ENCODE data around the gene CDKN1A. TPM values are rescaled to one million over a fixed set of nuclear protein-coding genes. Genes with fewer than 3 reads are reported as not detected.
"Not testable (repeated sequence)": the region's sequence is repeated elsewhere in the genome, so short reads cannot be mapped to it uniquely, and the experiment has no call there.

The CDKN1A gene
- polyA plus RNA-seq, 3 donors, result 92.4 to 540 (median 441) TPM

- WGBS, 3 donors, result 92 to 94% (median 92%) methylated on average over 11 of the region's 11 CpGs
- H3K27ac ChIP-seq (ENCODE audit: low read depth, low read length), result no peak overlapping the region
Observed at GRCh38 chr6:36651659-36652379, 26.7 kb upstream of the CDKN1A start.

- 75 to 90% (median 83%) methylated on average over 5 of the region's 5 CpGs for WGBS, 3 donors
- not testable (repeated sequence) for H3K27ac ChIP-seq (ENCODE audit: low read depth, low read length)
Observed at GRCh38 chr6:36654469-36654868, 24.0 kb upstream of the CDKN1A start.

GRCh38 chr6:36655085-36655724, 23.3 kb upstream of the CDKN1A start:
- no peak overlapping the region for H3K27ac ChIP-seq (ENCODE audit: low read depth, low read length)
- 75 to 83% (median 80%) methylated on average over 6 of the region's 6 CpGs for WGBS, 3 donors

- WGBS, 3 donors, result 86 to 91% (median 89%) methylated on average over 5 of the region's 5 CpGs
- no peak overlapping the region for H3K27ac ChIP-seq (ENCODE audit: low read depth, low read length)
Observed at GRCh38 chr6:36656441-36656840, 22.1 kb upstream of the CDKN1A start.

GRCh38 chr6:36657271-36657670, 21.2 kb upstream of the CDKN1A start:
- no peak overlapping the region for H3K27ac ChIP-seq (ENCODE audit: low read depth, low read length)
- WGBS, 3 donors, result 95 to 100% (median 98%) methylated on average over 1 of the region's 1 CpG

GRCh38 chr6:36657942-36658544, 20.5 kb upstream of the CDKN1A start:
- 74 to 87% (median 77%) methylated on average over 1 of the region's 1 CpG for WGBS, 3 donors
- H3K27ac ChIP-seq (ENCODE audit: low read depth, low read length), result no peak overlapping the region

- WGBS, 3 donors, result 35 to 81% (median 65%) methylated on average over 1 of the region's 1 CpG
- no peak overlapping the region for H3K27ac ChIP-seq (ENCODE audit: low read depth, low read length)
Observed at GRCh38 chr6:36659271-36659670, 19.2 kb upstream of the CDKN1A start.

- no peak overlapping the region for H3K27ac ChIP-seq (ENCODE audit: low read depth, low read length)
- WGBS, 3 donors, result 24 to 34% (median 31%) methylated on average over 36 to 44 of the region's 44 CpGs
Observed at GRCh38 chr6:36660771-36661471, 17.6 kb upstream of the CDKN1A start.

- WGBS, 3 donors, result 88 to 97% (median 89%) methylated on average over 5 of the region's 5 CpGs
- H3K27ac ChIP-seq (ENCODE audit: low read depth, low read length), result no peak overlapping the region
Observed at GRCh38 chr6:36662380-36662779, 16.1 kb upstream of the CDKN1A start.

GRCh38 chr6:36662827-36663256, 15.7 kb upstream of the CDKN1A start:
- 46 to 79% (median 73%) methylated on average over 6 of the region's 6 CpGs for WGBS, 3 donors
- no peak overlapping the region for H3K27ac ChIP-seq (ENCODE audit: low read depth, low read length)

GRCh38 chr6:36663504-36664446, 14.7 kb upstream of the CDKN1A start:
- no peak overlapping the region for H3K27ac ChIP-seq (ENCODE audit: low read depth, low read length)
- 67 to 81% (median 71%) methylated on average over 4 of the region's 4 CpGs for WGBS, 3 donors

GRCh38 chr6:36665180-36665579, 13.3 kb upstream of the CDKN1A start:
- WGBS, 3 donors, result 94 to 96% (median 96%) methylated on average over 4 of the region's 4 CpGs
- no peak overlapping the region for H3K27ac ChIP-seq (ENCODE audit: low read depth, low read length)

- H3K27ac ChIP-seq (ENCODE audit: low read depth, low read length), result no peak overlapping the region
- 95 to 96% (median 95%) methylated on average over 2 of the region's 2 CpGs for WGBS, 3 donors
Observed at GRCh38 chr6:36666287-36666686, 12.2 kb upstream of the CDKN1A start.

- 27 to 34% (median 32%) methylated on average over 9 of the region's 9 CpGs for WGBS, 3 donors
- no peak overlapping the region for H3K27ac ChIP-seq (ENCODE audit: low read depth, low read length)
Observed at GRCh38 chr6:36666826-36667591, 11.5 kb upstream of the CDKN1A start.

GRCh38 chr6:36668591-36668990, 9.9 kb upstream of the CDKN1A start:
- H3K27ac ChIP-seq (ENCODE audit: low read depth, low read length), result no peak overlapping the region
- 80 to 88% (median 80%) methylated on average over 7 of the region's 7 CpGs for WGBS, 3 donors

GRCh38 chr6:36669002-36669401, 9.5 kb upstream of the CDKN1A start:
- no peak overlapping the region for H3K27ac ChIP-seq (ENCODE audit: low read depth, low read length)
- WGBS, 3 donors, result 86 to 91% (median 86%) methylated on average over 6 of the region's 6 CpGs

GRCh38 chr6:36670271-36670670, 8.2 kb upstream of the CDKN1A start:
- 95 to 98% (median 95%) methylated on average over 7 of the region's 7 CpGs for WGBS, 3 donors

More at GRCh38 chr6:36670271-36670670, 8.2 kb upstream of the CDKN1A start:
- no peak overlapping the region for H3K27ac ChIP-seq (ENCODE audit: low read depth, low read length)

Data from adipose tissue (tissue), 3 donors.